ENCODE data around the gene ECE1. TPM values are rescaled to one million over a fixed set of nuclear protein-coding genes. Genes with fewer than 3 reads are reported as not detected.

ECE1 gene
- total RNA-seq, 3 donors from 2014 or later = 121 to 168 (median 149) TPM

DNA sequence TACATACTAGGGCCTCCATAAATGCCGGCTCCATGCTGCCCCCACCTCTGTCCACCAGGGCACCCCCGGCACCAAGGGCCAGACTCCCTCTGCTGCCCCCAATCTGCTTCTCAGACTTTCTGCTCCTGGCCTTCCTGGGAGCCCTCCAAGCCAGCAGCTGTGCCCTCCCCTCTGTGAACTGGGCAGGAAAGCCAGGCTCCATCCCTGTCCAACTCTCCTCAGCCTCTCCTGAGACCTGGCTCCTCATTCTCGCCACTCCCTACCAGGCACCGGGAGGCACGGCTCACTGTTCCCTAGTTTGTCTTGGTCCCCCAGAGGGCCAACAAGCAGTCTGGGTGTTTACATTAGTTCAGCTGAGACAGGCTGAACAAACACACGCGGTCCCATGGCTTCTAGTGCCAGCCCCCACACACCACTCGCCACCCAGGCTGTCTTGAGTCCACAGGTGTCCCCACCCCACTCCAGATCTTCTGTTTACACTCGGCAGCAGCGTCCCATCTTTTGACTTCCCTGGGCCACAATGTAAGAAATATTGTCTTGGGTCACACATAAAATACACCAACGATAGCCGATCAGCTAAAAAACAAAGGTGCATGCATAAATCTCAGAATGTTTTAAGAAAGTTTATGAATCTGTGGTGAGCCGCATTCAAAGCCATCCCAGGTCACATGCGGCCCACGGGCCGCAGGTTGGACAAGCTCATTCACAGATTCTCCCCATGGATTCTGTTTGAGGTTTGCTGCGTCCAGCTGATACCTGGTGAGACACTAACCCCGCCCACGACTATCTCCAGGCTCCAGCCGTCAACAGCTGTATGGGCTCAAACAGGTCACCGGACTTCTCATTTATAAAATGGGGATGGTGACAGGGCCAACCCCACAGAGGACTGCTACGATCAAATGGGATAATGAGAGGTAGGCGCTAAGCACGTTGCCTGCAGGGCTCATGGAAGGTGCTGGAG lies 29.5 kb upstream of the ECE1 start:
- Mint-ChIP-seq H3K4me1 (ENCODE audit: low read depth) (peaks cover 46% of the 10 kb centered on the region), H3K27me3 (ENCODE audit: low read depth) (no peaks in the 10 kb centered on the region), H3K4me3 (no peak overlapping the region), H3K9me3 (no peaks in the 10 kb centered on the region), H3K36me3 (ENCODE audit: insufficient read depth) (peaks cover 9% of the 10 kb centered on the region)
- ATAC-seq (no peak), DNase-seq (no peak)

DNA sequence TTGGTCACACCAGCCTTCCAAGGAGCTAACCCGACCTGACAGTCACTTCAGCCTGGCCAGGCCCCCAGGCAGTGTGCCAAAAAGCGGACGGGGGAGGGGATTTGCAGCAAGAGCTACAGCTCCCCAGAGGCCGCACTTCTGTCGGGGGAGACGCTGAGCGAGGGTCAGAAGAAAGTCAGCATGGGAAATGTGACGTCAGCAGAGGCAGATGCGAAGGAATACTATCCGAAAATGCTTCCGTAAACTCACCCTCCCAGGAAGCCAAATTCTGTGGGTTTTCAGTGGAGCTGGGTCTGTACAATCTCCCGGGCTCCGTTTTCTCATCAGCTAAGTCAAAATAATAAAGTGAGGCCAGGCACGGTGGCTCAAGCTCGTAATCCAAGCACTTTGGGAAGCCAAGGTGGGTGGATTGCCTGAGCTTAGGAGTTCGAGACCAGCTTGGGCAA lies 28.5 kb upstream of the ECE1 start:
- H3K9me3 Mint-ChIP-seq = no peaks in the 10 kb centered on the region
- H3K4me1 Mint-ChIP-seq (ENCODE audit: low read depth) = peaks cover 42% of the 10 kb centered on the region
- H3K27me3 Mint-ChIP-seq (ENCODE audit: low read depth) = no peaks in the 10 kb centered on the region
- H3K36me3 Mint-ChIP-seq (ENCODE audit: insufficient read depth) = peaks cover 9% of the 10 kb centered on the region
- no peak overlapping the region for H3K4me3 Mint-ChIP-seq
- DNase-seq (no peak), ATAC-seq (no peak)

DNA sequence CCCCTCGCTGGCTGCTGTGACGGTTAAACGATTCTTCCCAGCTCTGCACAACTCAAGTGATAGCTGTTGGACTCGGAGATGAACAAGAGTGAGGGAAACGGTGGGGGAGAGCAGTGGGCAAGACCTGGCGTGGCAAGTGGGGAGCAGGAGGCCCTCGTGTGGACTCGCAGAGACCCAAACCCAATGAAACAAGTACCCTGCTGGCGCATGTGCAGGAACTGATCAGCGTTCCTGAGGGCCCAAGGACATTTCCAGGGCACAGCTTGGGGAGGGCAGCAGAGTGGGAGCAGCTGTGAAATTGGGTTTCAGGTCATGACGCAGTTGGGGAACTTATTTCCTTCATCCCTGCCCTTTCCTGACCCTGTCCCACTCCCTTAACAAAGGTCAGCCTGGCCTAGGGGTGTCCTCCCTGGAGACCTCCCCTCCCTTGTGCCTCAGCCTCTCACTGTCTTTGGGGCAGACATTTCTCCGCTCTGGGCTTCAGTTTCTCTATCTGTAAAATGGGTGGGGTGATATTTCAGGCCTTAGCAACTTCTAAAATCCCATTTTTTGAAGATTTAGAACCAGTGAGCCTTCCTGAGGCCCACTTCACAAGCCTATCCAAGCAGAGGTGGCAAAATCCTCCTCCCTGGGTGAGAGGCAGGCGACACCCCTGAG lies 27.9 kb upstream of the ECE1 start:
- Mint-ChIP-seq H3K4me3 (no peak overlapping the region), H3K9me3 (no peaks in the 10 kb centered on the region), H3K4me1 (ENCODE audit: low read depth) (peaks cover 40% of the 10 kb centered on the region), H3K27me3 (ENCODE audit: low read depth) (no peaks in the 10 kb centered on the region), H3K36me3 (ENCODE audit: insufficient read depth) (peaks cover 9% of the 10 kb centered on the region)
- ATAC-seq (no peak), DNase-seq (no peak)

DNA sequence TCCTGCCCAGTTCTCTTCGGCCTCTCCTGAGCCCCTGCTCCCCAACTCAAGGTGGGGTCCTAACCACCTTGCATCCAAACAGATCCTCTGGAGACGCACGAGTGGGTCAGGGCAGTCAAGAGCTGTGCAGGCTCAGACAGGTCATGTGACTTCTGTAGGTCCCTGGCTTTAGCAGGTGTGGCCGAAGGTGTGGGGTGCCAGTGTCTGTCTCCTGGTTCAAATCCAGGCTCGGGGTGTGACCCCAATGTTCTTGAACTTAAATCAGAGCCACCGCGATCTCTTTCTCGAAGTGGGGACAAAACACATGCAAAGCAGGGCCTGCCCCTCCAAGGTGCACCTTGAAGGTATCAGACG lies 27.4 kb upstream of the ECE1 start:
- DNase-seq = no peak
- Mint-ChIP-seq H3K4me1 (ENCODE audit: low read depth) (peaks cover 37% of the 10 kb centered on the region), H3K36me3 (ENCODE audit: insufficient read depth) (peaks cover 9% of the 10 kb centered on the region), H3K4me3 (no peak overlapping the region), H3K27me3 (ENCODE audit: low read depth) (no peaks in the 10 kb centered on the region), H3K9me3 (no peaks in the 10 kb centered on the region)
- no peak for ATAC-seq

GRCh38 chr1:21317035-21317689 lies 26.9 kb upstream of the ECE1 start:
- no peak for DNase-seq

DNA sequence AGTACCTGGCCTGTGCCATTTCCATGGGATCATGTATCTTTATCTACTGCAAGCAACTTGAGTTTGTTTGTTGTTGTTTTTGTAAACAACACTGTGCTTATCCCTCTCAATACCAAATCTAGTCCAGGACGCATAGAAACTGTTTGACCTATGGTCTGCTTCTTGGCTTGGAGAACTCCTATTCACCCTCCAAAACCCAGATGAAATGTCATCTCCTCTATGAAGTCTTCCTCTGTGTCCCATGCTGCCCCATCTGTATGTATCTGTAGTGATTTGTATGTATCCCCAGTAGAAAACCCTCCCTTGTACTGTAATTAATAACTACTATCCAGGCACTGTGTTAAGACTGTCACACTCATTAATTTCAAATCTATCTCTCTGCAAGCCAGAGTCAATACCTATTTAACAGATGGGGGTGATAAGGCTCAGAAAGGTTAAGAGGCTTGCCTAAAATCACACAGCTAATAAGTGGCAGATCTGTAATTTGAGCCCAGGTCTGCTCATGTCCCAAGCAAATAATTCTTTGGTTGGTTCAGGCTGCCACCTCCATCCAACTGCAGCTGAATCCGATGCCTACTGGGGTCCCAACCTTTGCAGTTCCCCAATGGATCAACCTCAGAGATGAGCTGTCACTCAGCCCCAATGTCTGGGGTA lies 24.6 kb upstream of the ECE1 start:
- ATAC-seq = no peak
- Mint-ChIP-seq H3K27me3 (ENCODE audit: low read depth) (no peaks in the 10 kb centered on the region), H3K4me3 (no peak overlapping the region), H3K36me3 (ENCODE audit: insufficient read depth) (peaks cover 7% of the 10 kb centered on the region), H3K4me1 (ENCODE audit: low read depth) (peaks cover 29% of the 10 kb centered on the region), H3K9me3 (no peaks in the 10 kb centered on the region)
- DNase-seq = no peak

More at GRCh38 chr1:21317035-21317689, 26.9 kb upstream of the ECE1 start:
- Mint-ChIP-seq H3K4me1 (ENCODE audit: low read depth) (peaks cover 32% of the 10 kb centered on the region), H3K4me3 (no peak overlapping the region), H3K36me3 (ENCODE audit: insufficient read depth) (peaks cover 9% of the 10 kb centered on the region), H3K27me3 (ENCODE audit: low read depth) (no peaks in the 10 kb centered on the region), H3K9me3 (no peaks in the 10 kb centered on the region)
- no peak for ATAC-seq

DNA sequence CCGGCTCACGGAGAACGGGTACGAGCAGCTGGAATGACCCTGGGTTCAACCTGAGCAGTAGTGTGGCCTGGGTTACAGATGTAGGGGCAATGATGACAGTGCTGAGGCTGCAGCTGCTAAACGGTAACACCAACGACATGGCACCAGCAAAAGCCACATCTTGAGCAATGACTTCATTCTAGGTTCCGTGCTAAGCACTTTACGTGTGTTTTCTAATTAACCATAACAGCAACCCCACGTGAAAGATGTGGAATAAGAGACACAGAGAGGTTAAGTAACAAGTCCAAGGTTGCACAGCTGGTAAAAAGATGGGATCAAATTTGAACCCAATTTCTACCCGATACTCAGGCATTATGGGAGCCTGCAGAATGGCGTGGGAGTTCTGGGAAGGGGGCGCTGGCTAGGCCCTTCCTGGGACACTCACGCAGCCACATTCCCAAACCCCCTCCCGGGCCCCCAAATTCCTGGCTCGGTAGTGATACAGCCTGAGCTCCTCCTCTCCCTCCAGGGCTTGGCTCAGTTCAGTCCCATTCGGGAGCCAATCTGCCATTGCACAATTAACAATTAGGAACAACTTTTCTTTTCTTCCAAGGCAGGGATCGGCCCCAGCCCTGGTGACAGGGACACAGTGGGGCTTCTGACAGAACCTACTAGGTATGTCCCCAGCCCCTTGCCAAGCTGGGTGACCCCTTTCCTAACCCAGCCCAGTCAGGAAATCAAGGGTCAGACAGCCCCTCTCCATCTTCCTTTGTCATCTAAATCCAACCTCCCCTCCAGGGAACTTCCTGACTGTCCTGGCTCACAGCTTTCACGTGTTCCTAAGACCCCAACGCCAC lies 23.8 kb upstream of the ECE1 start:
- ATAC-seq (no peak), DNase-seq (no peak)
- H3K27me3 Mint-ChIP-seq (ENCODE audit: low read depth) = no peaks in the 10 kb centered on the region
- no peaks in the 10 kb centered on the region for H3K9me3 Mint-ChIP-seq
- H3K4me3 Mint-ChIP-seq = no peak overlapping the region
- peaks cover 34% of the 10 kb centered on the region for H3K4me1 Mint-ChIP-seq (ENCODE audit: low read depth)
- H3K36me3 Mint-ChIP-seq (ENCODE audit: insufficient read depth) = peaks cover 7% of the 10 kb centered on the region

DNA sequence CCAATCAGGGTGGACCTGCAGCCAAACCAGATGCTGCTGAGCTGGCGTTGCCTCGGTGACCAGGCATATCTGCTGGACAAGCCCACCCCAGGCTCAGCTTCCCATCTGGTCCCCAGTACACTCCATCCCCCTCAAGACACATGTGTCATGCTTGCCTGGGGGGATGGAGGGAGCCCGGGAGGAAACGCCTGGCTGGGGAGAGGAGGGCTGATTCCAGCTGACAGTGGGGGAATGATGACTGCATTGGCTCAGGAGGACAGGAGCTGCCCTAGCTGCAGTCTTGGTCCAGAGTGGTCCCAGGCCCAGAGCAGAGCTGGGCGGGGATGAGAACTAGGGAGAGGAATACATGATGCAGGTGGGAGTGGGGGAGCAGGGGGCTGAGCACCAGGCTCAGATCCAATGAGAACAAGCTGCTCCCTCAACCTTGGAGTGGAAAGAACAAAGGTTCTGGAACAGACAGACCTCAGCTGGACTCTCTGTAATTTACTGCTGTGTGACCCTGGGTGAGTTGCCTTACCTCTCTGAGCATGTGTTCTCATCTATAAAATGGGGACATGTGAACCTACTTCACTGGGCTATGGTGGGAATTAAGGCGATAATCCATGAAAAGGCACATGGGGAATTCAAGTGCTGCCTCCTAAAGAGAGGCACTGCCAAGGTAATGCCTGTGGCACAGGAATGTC lies 23.1 kb upstream of the ECE1 start:
- H3K4me3 Mint-ChIP-seq = no peak overlapping the region
- H3K27me3 Mint-ChIP-seq (ENCODE audit: low read depth) = no peaks in the 10 kb centered on the region
- no peaks in the 10 kb centered on the region for H3K9me3 Mint-ChIP-seq

DNA sequence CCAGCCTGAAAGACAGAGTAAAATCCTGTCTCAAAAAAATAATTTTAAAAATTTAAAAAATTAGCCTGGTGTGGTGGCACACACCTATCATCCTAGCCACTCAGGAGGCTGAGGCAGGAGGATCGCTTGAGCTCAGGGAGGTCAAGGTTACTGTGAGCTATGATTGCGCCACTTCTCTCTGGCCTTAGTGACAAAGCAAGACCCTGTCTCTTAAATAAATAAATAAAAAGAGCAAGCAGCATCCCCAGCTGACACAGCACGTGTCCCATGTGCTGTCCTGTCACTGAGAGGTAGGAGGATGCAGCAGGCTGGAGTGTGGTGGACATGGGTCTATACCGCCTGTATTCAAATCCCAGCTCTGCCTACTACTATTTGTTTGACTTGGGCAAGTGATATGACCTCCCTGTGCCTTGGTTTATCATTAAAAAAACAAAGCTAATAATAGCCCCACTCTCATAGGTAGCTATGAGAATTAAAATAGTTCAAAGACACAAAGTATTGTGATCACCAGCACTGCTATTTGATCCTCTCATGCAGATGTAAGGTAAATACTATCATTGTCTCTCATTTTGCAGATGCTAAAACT lies 22.2 kb upstream of the ECE1 start:
- ATAC-seq (no peak), DNase-seq (no peak)
- no peaks in the 10 kb centered on the region for H3K27me3 Mint-ChIP-seq (ENCODE audit: low read depth)
- H3K4me3 Mint-ChIP-seq = no peak overlapping the region
- H3K36me3 Mint-ChIP-seq (ENCODE audit: insufficient read depth) = peaks cover 7% of the 10 kb centered on the region
- H3K9me3 Mint-ChIP-seq = no peaks in the 10 kb centered on the region
- peaks cover 45% of the 10 kb centered on the region for H3K4me1 Mint-ChIP-seq (ENCODE audit: low read depth)

More for the DNA sequence above, 23.1 kb upstream of the ECE1 start:
- peaks cover 7% of the 10 kb centered on the region for H3K36me3 Mint-ChIP-seq (ENCODE audit: insufficient read depth)
- ATAC-seq = no peak
- peaks cover 39% of the 10 kb centered on the region for H3K4me1 Mint-ChIP-seq (ENCODE audit: low read depth)
- no peak for DNase-seq

DNA sequence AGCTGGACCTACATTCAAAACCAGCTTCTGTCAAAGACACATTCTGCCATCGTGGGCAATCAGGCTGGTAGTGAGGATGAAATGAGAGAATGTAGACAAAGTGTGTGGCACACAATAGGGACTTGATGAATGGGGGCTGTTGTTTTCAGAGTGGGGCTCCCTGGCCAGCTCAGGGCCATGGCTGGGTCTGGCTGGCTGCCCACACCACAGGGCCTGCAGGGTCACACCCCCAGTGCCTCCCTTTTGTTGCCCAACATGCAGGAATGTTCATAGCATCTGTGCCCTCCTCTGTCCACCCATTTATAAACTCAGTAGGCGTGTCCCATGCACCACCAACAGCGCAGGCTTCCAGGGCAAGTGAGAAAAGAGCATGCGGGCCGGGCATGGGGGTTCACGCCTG lies 20.8 kb upstream of the ECE1 start:
- H3K4me1 Mint-ChIP-seq (ENCODE audit: low read depth) = peaks cover 50% of the 10 kb centered on the region
- no peak for ATAC-seq

GRCh38 chr1:21308847-21309652 lies 18.8 kb upstream of the ECE1 start:
- Mint-ChIP-seq H3K9me3 (no peaks in the 10 kb centered on the region), H3K4me3 (no peak overlapping the region), H3K27me3 (ENCODE audit: low read depth) (no peaks in the 10 kb centered on the region), H3K4me1 (ENCODE audit: low read depth) (peaks cover 57% of the 10 kb centered on the region), H3K36me3 (ENCODE audit: insufficient read depth) (no peaks in the 10 kb centered on the region)
- ATAC-seq (no peak), DNase-seq (no peak)

More for the DNA sequence above, 20.8 kb upstream of the ECE1 start:
- H3K4me3 Mint-ChIP-seq = no peak overlapping the region
- DNase-seq = no peak
- peaks cover 3% of the 10 kb centered on the region for H3K36me3 Mint-ChIP-seq (ENCODE audit: insufficient read depth)
- H3K27me3 Mint-ChIP-seq (ENCODE audit: low read depth) = no peaks in the 10 kb centered on the region
- H3K9me3 Mint-ChIP-seq = no peaks in the 10 kb centered on the region

GRCh38 chr1:21308330-21308729 lies 18.1 kb upstream of the ECE1 start:
- Mint-ChIP-seq H3K36me3 (ENCODE audit: insufficient read depth) (no peaks in the 10 kb centered on the region), H3K4me1 (ENCODE audit: low read depth) (peaks cover 54% of the 10 kb centered on the region), H3K9me3 (no peaks in the 10 kb centered on the region), H3K4me3 (no peak overlapping the region), H3K27me3 (ENCODE audit: low read depth) (no peaks in the 10 kb centered on the region)
- ATAC-seq = no peak
- no peak for DNase-seq
